Dedifferentiated amniotic fluid mesenchymal stem cell (primary cell): Measurements from ENCODE around the gene OR1S2.
"Not testable (repeated sequence)": the region's sequence is repeated elsewhere in the genome, so short reads cannot be mapped to it uniquely, and the experiment has no call there.

Source experiments
- DNase-seq: peaks from one replicate; pipeline ENCODE4 v3.0.0-alpha.2; 2016; ENCODE audit errors: extremely low spot score

The OR1S2 gene, protein sequence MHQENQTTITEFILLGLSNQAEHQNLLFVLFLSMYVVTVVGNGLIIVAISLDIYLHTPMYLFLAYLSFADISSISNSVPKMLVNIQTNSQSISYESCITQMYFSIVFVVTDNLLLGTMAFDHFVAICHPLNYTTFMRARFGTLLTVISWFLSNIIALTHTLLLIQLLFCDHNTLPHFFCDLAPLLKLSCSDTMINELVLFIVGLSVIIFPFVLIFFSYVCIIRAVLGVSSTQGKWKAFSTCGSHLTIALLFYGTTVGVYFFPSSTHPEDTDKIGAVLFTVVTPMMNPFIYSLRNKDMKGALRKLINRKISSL

GRCh38 chr11:58204042-58204441 lies at the start of gene OR1S2:
Gene OR1S2, minus strand, starts transcription at chr11:58204142. Its CDS starts 0 bp downstream, at chr11:58204142.
- DNase-seq, result no peak

DNA sequence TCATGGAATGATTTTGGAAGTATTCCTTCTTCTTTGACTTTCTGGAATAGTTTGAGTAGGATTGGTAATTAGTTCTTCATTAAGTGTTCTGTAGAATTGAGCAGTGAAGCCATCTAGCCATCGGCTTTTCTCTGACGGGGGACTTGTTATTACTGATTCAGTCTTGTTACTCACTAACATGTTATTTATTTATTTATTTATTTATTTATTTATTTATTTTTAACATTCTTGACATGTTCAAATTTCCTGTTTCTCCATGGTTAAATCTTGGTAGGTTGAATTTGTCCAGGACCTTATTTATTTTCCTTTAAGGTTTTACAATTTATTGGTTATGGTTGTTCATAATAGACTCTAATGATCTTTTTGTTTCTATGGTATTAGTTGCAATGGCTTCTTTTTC lies 40.0 kb upstream of the OR1S2 start:
- no peak for DNase-seq

DNA sequence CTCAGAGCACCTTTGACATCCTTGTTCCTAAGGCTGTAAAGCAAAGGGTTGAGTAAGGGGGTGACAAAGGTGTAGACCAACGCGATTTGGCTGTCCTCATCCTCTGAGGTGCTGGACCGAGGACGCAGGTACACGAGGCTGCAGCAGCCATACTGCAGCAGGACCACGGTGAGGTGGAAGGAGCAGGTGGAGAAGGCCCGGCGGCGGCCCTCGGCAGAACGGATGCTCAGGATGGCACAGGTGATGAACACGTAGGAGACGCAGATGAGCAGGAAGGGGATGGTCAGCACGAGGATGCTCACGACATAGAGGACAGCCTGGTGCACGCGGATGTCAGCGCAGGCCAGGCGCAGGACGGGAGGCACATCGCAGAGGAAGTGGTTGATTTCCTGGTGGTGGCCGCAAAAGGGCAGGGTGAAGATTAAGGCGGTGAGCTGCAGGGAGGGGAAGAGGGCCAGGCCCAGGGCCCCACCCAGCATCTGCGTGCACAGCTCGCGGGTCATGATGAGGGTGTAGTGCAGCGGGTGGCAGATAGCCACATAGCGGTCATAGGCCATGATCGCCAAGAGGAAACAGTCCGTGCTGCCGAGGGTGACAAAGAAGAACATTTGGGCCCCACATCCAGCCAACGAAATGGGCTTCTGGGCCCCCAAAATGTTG lies 24.1 kb upstream of the OR1S2 start:
- DNase-seq, result no peak

DNA sequence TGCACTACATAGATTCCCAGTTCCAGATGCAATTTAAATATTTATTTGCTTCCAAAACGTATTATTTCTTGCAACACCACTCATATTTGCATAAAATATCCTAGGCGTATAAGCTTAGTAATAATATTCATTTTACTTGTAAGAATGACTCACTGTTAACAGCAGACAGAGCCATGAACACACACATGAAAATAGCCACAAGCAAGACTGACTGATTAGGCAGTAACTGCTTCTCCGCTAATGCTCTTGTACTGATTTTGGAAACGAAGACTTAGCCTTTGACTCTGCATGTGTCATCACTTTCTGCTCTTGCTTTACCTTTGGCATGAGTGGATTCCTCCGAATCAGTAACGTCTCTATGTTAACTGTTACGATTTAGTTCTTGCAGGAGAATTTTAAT lies 18.8 kb upstream of the OR1S2 start:
- DNase-seq, result no peak

DNA sequence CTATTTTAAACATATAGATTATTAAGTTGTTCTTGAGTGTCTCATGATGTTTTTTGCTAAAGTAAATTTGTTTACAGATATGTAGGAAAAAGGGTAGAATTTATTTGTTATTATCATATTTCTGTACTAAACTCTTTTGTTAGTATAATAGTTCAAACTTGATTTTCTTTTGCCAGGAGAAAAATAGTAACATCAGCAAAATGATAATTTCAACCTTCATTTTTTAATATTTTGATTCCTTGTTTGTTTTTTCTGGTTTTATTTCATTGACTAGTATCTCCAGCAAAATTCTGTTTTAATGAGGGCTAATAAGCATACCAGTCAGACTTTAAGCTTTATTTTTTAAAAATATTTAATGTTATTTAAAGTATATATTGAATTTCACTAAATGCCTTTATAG lies 12.5 kb upstream of the OR1S2 start:
- no peak for DNase-seq

- not testable (repeated sequence) for DNase-seq
Observed at GRCh38 chr11:58212420-58212819, 8.5 kb upstream of the OR1S2 start, which contains the start of gene OR1S1. Gene OR1S1, plus strand, starts transcription at chr11:58212720.

GRCh38 chr11:58199271-58199670 lies 4.7 kb downstream of the OR1S2 start:
- no peak for DNase-seq

GRCh38 chr11:58195939-58196338 lies 8.0 kb downstream of the OR1S2 start:
- DNase-seq, result no peak

GRCh38 chr11:58193391-58193790 lies 10.6 kb downstream of the OR1S2 start:
- no peak for DNase-seq

DNA sequence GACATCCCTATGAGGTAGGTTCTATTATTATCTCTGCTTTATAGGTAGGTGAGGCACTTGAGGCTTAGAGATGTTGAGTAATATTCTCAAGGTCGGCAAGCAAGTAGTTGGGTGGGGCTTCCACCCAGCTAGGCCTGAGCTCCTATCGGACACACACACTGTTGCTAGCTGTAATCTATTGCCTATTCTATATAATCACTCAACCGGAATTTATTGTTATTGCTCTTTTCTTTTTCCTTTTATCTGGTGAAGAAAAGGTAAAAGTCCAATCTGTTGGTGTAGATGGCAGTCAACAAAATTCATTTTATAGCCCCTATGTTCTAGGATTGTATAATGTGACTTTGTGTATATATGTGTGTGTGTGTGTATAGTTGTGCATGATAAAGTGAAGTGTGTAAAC lies 11.7 kb downstream of the OR1S2 start:
- DNase-seq, result no peak

- DNase-seq, result no peak
Observed at GRCh38 chr11:58188770-58189169, 15.2 kb downstream of the OR1S2 start, which contains the start of gene OR9Q2. Gene OR9Q2, plus strand, starts transcription at chr11:58189070. Its CDS starts 1,421 bp downstream, at chr11:58190491.

GRCh38 chr11:58186938-58187337 lies 17.0 kb downstream of the OR1S2 start:
- DNase-seq, result no peak

- no peak for DNase-seq
Observed at GRCh38 chr11:58179648-58180047, 24.3 kb downstream of the OR1S2 start.

GRCh38 chr11:58178444-58178843 lies 25.5 kb downstream of the OR1S2 start:
- DNase-seq, result no peak

GRCh38 chr11:58177409-58178054 lies 26.4 kb downstream of the OR1S2 start:
- no peak for DNase-seq

GRCh38 chr11:58165504-58166106 lies 38.3 kb downstream of the OR1S2 start:
- DNase-seq, result no peak

DNA sequence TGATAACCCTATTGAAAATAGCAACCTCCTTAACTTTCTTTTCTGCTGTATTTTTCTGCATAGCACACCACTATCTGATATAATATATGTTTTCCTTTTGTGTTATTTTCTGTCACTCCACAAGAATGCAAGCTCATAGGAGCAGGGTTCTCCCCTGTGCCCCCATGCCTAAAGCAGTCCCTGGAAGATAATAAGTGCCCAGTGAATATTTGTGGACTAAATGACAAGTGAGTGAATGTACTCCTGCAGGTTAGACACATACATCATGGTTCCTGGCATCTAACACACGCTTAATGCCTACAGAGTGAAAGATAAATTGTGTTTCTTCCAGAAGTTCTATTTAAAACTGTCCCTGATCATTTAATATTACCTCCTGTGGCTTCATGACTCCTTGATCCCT lies 39.0 kb downstream of the OR1S2 start:
- no peak for DNase-seq

DNA sequence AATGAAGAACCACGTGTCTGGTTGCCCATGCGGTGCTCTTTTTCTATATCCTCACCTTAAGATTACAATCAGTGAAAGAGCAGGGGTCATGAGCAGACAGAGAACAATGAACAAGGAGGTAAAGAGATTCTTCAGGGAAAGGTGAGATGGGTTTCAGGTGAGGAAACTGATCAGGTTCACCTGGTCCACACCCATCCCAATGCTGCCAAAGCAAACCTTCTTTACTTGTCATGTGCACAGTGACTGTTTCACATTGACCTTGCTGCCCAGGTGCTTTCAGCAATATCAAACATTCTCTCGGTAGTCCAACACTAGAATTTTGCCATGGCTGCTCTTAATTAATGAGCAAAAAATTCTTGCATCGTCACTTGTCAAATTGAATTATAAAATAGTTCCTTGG lies 39.6 kb downstream of the OR1S2 start:
- no peak for DNase-seq
